ENCODE measurements around the gene HOOK2. TPM values are rescaled to one million over a fixed set of nuclear protein-coding genes. Genes with fewer than 3 reads are reported as not detected.

The HOOK2 gene
- total and polyA plus RNA-seq, 9 of the 15 experiments (the other 6 are each of a cell fraction or from before 2014, with no cell fraction given): 1.3 to 17.2 (median 9.9) TPM

DNA sequence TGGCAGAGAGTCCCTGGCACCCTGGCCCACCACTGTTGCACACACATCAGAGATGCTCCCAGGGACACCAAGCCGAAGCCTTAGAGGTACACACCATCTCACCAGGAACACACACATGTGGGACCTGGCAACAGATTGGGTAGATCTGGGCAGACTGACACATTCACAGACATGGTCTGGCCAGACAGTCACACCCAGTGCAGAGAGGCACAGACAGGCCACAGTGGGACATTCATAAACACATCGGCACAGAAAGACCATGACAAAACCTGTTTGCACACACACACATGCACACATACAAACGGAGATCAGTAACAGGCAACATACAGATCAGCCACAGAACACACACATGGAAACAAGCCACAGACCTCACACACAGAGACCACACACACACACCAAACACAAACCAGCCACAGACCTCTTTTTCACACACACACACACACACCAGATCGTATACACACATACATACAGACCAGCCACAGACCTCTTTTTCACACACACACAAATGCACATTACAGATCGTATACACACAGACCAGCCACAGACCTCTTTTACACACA, 9.6 kb upstream of the HOOK2 start (continued):
- TF ChIP-seq, protein P1, sequence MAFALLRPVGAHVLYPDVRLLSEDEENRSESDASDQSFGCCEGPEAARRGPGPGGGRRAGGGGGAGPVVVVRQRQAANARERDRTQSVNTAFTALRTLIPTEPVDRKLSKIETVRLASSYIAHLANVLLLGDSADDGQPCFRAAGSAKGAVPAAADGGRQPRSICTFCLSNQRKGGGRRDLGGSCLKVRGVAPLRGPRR (CRISPR knock-in tag; IDR thresholded peaks at IDR 0.05): no peak
- peak; percentile 42; the same call in 1 of the 2 replicates for TF ChIP-seq ZNF143 (CRISPR knock-in tag; IDR thresholded peaks at IDR 0.05)
- TF ChIP-seq ELF4 (CRISPR knock-in tag; IDR thresholded peaks at IDR 0.05): peak; percentile 74
- TF ChIP-seq ZNF324 (CRISPR knock-in tag; IDR thresholded peaks at IDR 0.05): no peak
- TF ChIP-seq STAT5B (CRISPR knock-in tag; IDR thresholded peaks at IDR 0.05): no peak
- no peak for TF ChIP-seq JUND (IDR thresholded peaks at IDR 0.05; ENCODE audit: borderline replicate concordance, low read depth, low read length)
- no peak for TF ChIP-seq JUND (tag; IDR thresholded peaks at IDR 0.05; ENCODE audit: borderline replicate concordance, low read depth, low read length)
- no peak for TF ChIP-seq RBM25 (IDR thresholded peaks at IDR 0.05; ENCODE audit: low read depth, low read length, severe bottlenecking)
- TF ChIP-seq, protein P2, sequence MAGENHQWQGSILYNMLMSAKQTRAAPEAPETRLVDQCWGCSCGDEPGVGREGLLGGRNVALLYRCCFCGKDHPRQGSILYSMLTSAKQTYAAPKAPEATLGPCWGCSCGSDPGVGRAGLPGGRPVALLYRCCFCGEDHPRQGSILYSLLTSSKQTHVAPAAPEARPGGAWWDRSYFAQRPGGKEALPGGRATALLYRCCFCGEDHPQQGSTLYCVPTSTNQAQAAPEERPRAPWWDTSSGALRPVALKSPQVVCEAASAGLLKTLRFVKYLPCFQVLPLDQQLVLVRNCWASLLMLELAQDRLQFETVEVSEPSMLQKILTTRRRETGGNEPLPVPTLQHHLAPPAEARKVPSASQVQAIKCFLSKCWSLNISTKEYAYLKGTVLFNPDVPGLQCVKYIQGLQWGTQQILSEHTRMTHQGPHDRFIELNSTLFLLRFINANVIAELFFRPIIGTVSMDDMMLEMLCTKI (IDR thresholded peaks at IDR 0.05; ENCODE audit: partially characterized antibody): no peak
- TF ChIP-seq, protein P3, sequence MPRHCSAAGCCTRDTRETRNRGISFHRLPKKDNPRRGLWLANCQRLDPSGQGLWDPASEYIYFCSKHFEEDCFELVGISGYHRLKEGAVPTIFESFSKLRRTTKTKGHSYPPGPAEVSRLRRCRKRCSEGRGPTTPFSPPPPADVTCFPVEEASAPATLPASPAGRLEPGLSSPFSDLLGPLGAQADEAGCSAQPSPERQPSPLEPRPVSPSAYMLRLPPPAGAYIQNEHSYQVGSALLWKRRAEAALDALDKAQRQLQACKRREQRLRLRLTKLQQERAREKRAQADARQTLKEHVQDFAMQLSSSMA (CRISPR knock-in tag; IDR thresholded peaks at IDR 0.05): no peak
- 0 out of 2 replicates have a peak, but pooled peaks have one; percentile 50 for TF ChIP-seq PTRF (tag; IDR thresholded peaks at IDR 0.05)
- TF ChIP-seq ZNF175 (CRISPR knock-in tag; IDR thresholded peaks at IDR 0.05; ENCODE audit: low read depth): no peak
- TF ChIP-seq, protein P4, sequence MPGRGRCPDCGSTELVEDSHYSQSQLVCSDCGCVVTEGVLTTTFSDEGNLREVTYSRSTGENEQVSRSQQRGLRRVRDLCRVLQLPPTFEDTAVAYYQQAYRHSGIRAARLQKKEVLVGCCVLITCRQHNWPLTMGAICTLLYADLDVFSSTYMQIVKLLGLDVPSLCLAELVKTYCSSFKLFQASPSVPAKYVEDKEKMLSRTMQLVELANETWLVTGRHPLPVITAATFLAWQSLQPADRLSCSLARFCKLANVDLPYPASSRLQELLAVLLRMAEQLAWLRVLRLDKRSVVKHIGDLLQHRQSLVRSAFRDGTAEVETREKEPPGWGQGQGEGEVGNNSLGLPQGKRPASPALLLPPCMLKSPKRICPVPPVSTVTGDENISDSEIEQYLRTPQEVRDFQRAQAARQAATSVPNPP (IDR thresholded peaks at IDR 0.05; ENCODE audit: borderline replicate concordance, insufficient read depth, insufficient read length): no peak
- TF ChIP-seq U2AF2 (optimal IDR thresholded peaks at IDR 0.05; ENCODE audit: low read depth, low read length): no peak
- TF ChIP-seq JUN (IDR thresholded peaks at IDR 0.05; ENCODE audit: borderline replicate concordance, low read depth, low read length): no peak; the same call in 1 of the 2 replicates
- no peak for TF ChIP-seq JUN (CRISPR knock-in tag; IDR thresholded peaks at IDR 0.05; ENCODE audit: borderline replicate concordance)
- TF ChIP-seq, protein P5, sequence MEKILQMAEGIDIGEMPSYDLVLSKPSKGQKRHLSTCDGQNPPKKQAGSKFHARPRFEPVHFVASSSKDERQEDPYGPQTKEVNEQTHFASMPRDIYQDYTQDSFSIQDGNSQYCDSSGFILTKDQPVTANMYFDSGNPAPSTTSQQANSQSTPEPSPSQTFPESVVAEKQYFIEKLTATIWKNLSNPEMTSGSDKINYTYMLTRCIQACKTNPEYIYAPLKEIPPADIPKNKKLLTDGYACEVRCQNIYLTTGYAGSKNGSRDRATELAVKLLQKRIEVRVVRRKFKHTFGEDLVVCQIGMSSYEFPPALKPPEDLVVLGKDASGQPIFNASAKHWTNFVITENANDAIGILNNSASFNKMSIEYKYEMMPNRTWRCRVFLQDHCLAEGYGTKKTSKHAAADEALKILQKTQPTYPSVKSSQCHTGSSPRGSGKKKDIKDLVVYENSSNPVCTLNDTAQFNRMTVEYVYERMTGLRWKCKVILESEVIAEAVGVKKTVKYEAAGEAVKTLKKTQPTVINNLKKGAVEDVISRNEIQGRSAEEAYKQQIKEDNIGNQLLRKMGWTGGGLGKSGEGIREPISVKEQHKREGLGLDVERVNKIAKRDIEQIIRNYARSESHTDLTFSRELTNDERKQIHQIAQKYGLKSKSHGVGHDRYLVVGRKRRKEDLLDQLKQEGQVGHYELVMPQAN (IDR thresholded peaks at IDR 0.05; ENCODE audit: borderline replicate concordance): peak; percentile 35; the same call in 1 of the 2 replicates
- TF ChIP-seq, protein P6, sequence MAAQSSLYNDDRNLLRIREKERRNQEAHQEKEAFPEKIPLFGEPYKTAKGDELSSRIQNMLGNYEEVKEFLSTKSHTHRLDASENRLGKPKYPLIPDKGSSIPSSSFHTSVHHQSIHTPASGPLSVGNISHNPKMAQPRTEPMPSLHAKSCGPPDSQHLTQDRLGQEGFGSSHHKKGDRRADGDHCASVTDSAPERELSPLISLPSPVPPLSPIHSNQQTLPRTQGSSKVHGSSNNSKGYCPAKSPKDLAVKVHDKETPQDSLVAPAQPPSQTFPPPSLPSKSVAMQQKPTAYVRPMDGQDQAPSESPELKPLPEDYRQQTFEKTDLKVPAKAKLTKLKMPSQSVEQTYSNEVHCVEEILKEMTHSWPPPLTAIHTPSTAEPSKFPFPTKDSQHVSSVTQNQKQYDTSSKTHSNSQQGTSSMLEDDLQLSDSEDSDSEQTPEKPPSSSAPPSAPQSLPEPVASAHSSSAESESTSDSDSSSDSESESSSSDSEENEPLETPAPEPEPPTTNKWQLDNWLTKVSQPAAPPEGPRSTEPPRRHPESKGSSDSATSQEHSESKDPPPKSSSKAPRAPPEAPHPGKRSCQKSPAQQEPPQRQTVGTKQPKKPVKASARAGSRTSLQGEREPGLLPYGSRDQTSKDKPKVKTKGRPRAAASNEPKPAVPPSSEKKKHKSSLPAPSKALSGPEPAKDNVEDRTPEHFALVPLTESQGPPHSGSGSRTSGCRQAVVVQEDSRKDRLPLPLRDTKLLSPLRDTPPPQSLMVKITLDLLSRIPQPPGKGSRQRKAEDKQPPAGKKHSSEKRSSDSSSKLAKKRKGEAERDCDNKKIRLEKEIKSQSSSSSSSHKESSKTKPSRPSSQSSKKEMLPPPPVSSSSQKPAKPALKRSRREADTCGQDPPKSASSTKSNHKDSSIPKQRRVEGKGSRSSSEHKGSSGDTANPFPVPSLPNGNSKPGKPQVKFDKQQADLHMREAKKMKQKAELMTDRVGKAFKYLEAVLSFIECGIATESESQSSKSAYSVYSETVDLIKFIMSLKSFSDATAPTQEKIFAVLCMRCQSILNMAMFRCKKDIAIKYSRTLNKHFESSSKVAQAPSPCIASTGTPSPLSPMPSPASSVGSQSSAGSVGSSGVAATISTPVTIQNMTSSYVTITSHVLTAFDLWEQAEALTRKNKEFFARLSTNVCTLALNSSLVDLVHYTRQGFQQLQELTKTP (IDR thresholded peaks at IDR 0.05; ENCODE audit: low read depth in 1 of 2, partially characterized antibody in 2 of 2): no peak
